ENCODE results near the gene IL1RN. TPM values are rescaled to one million over a fixed set of nuclear protein-coding genes. Genes with fewer than 3 reads are reported as not detected.

IL1RN gene
- polyA plus RNA-seq, 1 donor from 2014 or later, result not detected

GRCh38 chr2:113160962-113161361 is 33.6 kb downstream of the IL1RN start:
- Histone ChIP-seq H3K79me2 (replicated peaks; ENCODE audit: insufficient read depth, low read length) (no peaks in the 10 kb centered on the region), H3K9ac (ENCODE audit: low read length) (no peak overlapping the region), H3K9me2 (ENCODE audit: insufficient read depth, low read length) (no peaks in the 10 kb centered on the region), H3K27ac (ENCODE audit: low read length) (no peak overlapping the region), H3F3A (ENCODE audit: insufficient read depth, low read length, poor library complexity, severe bottlenecking) (peaks cover 4% of the 10 kb centered on the region), H3K36me3 (ENCODE audit: insufficient read depth, low read length) (no peaks in the 10 kb centered on the region), H2AFZ (ENCODE audit: low read depth, low read length) (no peak overlapping the region), H3K4me2 (ENCODE audit: low read length) (no peak overlapping the region), H3K27me3 (ENCODE audit: insufficient read depth, low read depth, low read length) (peaks cover 23% of the 10 kb centered on the region), H3K9me3 (ENCODE audit: low read length) (no peaks in the 10 kb centered on the region), H3K4me3 (ENCODE audit: low read length) (no peak overlapping the region), H4K20me1 (ENCODE audit: insufficient read depth) (no peaks in the 10 kb centered on the region)
- no peak for TF ChIP-seq REST (IDR thresholded peaks at IDR 0.05; ENCODE audit: borderline replicate concordance)
- no peak for TF ChIP-seq CTCF (IDR thresholded peaks at IDR 0.05; ENCODE audit: poor library complexity, severe bottlenecking)
- TF ChIP-seq SMC3 (conservative IDR thresholded peaks at IDR 0.05; ENCODE audit: poor library complexity), result no peak
- TF ChIP-seq EP300 (conservative IDR thresholded peaks at IDR 0.05; ENCODE audit: poor library complexity, severe bottlenecking), result no peak
- no peak for TF ChIP-seq TAF1 (IDR thresholded peaks at IDR 0.05; ENCODE audit: low read depth)
- no peak for TF ChIP-seq RAD21 (conservative IDR thresholded peaks at IDR 0.05)
- TF ChIP-seq POLR2AphosphoS5 (IDR thresholded peaks at IDR 0.05), result no peak
- TF ChIP-seq MXI1 (conservative IDR thresholded peaks at IDR 0.05; ENCODE audit: poor library complexity, severe bottlenecking), result no peak
- no peak for TF ChIP-seq EZH2 (IDR thresholded peaks at IDR 0.05; ENCODE audit: borderline replicate concordance, insufficient read depth, low read length, poor library complexity, severe bottlenecking)

GRCh38 chr2:113162173-113162572 is 34.8 kb downstream of the IL1RN start:
- H3K4me2 ChIP-seq (ENCODE audit: low read length), result no peak overlapping the region
- no peaks in the 10 kb centered on the region for H3F3A ChIP-seq (ENCODE audit: insufficient read depth, low read length, poor library complexity, severe bottlenecking)
- H3K9ac ChIP-seq (ENCODE audit: low read length), result no peak overlapping the region
- H3K4me3 ChIP-seq (ENCODE audit: low read length), result no peak overlapping the region
- no peaks in the 10 kb centered on the region for H3K79me2 ChIP-seq (replicated peaks; ENCODE audit: insufficient read depth, low read length)
- no peaks in the 10 kb centered on the region for H3K9me2 ChIP-seq (ENCODE audit: insufficient read depth, low read length)
- H4K20me1 ChIP-seq (ENCODE audit: insufficient read depth), result no peaks in the 10 kb centered on the region
- TF ChIP-seq EP300 (conservative IDR thresholded peaks at IDR 0.05; ENCODE audit: poor library complexity, severe bottlenecking), result no peak
- no peak for TF ChIP-seq EZH2 (IDR thresholded peaks at IDR 0.05; ENCODE audit: borderline replicate concordance, insufficient read depth, low read length, poor library complexity, severe bottlenecking)
- TF ChIP-seq POLR2AphosphoS5 (IDR thresholded peaks at IDR 0.05), result no peak
- no peak for TF ChIP-seq SMC3 (conservative IDR thresholded peaks at IDR 0.05; ENCODE audit: poor library complexity)
- H3K36me3 ChIP-seq (ENCODE audit: insufficient read depth, low read length), result no peaks in the 10 kb centered on the region
- H3K27ac ChIP-seq (ENCODE audit: low read length), result no peak overlapping the region
- peaks cover 13% of the 10 kb centered on the region for H3K27me3 ChIP-seq (ENCODE audit: insufficient read depth, low read depth, low read length)
- no peak overlapping the region for H2AFZ ChIP-seq (ENCODE audit: low read depth, low read length)
- no peaks in the 10 kb centered on the region for H3K9me3 ChIP-seq (ENCODE audit: low read length)

Measured in neural cell (in vitro differentiated cells).